Activated T-cell treated with anti-CD3 and anti-CD28 coated beads, Interleukin-2, amount 50 U/mL, for 1 hour (primary cell): ENCODE measurements around the gene GALK1.

Experiments used
- DNase-seq: peaks from one replicate; pipeline ENCODE4 v3.0.0-alpha.2; 2020

Gene GALK1

GRCh38 chr17:75723171-75723930 is 41.6 kb downstream of the GALK1 start:
- DNase-seq = no peak

- DNase-seq = no peak
Measured at GRCh38 chr17:75722542-75723095, 42.4 kb downstream of the GALK1 start.

GRCh38 chr17:75722076-75722475 is 42.9 kb downstream of the GALK1 start:
- DNase-seq = no peak

- DNase-seq = no peak
Measured at GRCh38 chr17:75721463-75722011, 43.5 kb downstream of the GALK1 start.

- DNase-seq = peak; percentile 71
Measured at GRCh38 chr17:75720656-75721462, 44.1 kb downstream of the GALK1 start, which contains the start of gene ITGB4. Gene ITGB4 (plus strand): TSS chr17:75721459. CDS start chr17:75724704, 3,245 bp downstream.

GRCh38 chr17:75719732-75720131 is 45.3 kb downstream of the GALK1 start:
- no peak for DNase-seq

GRCh38 chr17:75712446-75712845 is 52.5 kb downstream of the GALK1 start:
- no peak for DNase-seq
